Measurements from ENCODE around the gene ZDHHC17.
"Not testable (repeated sequence)": the region's sequence is repeated elsewhere in the genome, so short reads cannot be mapped to it uniquely, and the experiment has no call there.

Gene ZDHHC17

DNA sequence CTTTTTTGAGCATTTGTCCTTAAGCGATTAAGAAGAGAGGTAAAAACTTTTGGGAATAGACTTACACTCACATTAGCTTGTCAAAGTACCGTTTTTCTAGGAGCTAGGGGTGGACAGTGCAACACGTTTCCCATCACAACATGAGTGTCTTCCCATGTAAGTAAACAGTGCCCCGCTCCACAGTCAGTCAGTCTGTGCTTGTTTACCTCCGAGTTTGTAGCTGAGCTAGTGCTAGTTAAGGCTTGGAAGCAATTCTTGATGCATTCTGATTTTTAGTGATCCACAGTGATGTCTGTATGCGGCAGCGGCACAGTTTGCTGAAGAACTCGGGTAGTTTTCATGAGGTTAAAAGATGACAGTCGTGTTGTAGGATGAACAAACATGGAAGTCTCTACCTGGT lies 941 bp downstream of the ZDHHC17 start:
- Histone ChIP-seq H3K36me3 (peaks cover 0 to 24% (median 6%) of the 10 kb centered on the region in 11 experiments; a peak in 10 of 22 replicates), H4K20me1 (peaks cover 6 to 54% (median 49%) of the 10 kb centered on the region in 11 experiments; a peak in 16 of 22 replicates), H3K4me3 (peak overlapping the region; percentile 69 to 91 (median 84)), H3K4me2 (peak overlapping the region; percentile 80 to 96 (median 92)), H3K27me3 (no peaks in the 10 kb centered on the region), H3K9ac (peak overlapping the region; percentile 93 to 98 (median 97)), H3K27ac (peak overlapping the region; percentile 92 to 98 (median 97)), H3K9me3 (replicated peaks in 1 of 11) (peaks cover 0 to under 1% (median 0%) of the 10 kb centered on the region in 11 experiments; a peak in 1 of 22 replicates), H3K4me1 (peaks cover 28 to 57% (median 46%) of the 10 kb centered on the region in 10 experiments)
- no peak for TF ChIP-seq Cebpa-rat (IDR thresholded peaks at IDR 0.05)

DNA sequence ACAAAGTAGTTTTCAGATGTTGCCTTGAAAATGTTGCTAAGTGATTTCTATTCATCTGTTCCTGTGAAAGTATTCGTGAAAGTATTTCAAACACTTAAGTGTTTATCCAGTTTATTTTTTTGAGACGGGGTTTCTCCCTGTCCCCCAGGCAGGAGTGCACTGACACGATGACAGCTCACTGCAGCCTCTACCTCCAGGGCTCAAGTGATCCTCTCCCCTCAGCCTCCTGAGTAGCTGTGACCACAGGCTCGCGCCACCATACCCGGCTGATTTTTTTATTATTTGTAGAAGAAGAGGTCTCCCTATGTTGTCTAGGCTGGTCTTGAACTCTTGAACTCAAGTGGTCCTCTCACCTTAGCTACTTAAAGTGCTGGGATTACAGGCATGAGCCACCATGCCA lies 1.7 kb downstream of the ZDHHC17 start:
- peak overlapping the region; percentile 93 to 98 (median 97); a peak in 16 of 22 replicates for H3K9ac ChIP-seq
- H3K27me3 ChIP-seq = no peaks in the 10 kb centered on the region
- TF ChIP-seq Cebpa-rat (IDR thresholded peaks at IDR 0.05) = no peak
- H3K4me3 ChIP-seq = peak overlapping the region; percentile 69 to 91 (median 84); a peak in 18 of 20 replicates
- peaks cover 28 to 58% (median 47%) of the 10 kb centered on the region in 10 experiments for H3K4me1 ChIP-seq
- H4K20me1 ChIP-seq = peaks cover 13 to 62% (median 57%) of the 10 kb centered on the region in 11 experiments; a peak in 17 of 22 replicates
- peaks cover 0 to 24% (median 6%) of the 10 kb centered on the region in 11 experiments; a peak in 10 of 22 replicates for H3K36me3 ChIP-seq
- H3K9me3 ChIP-seq (replicated peaks in 1 of 11) = no peaks in the 10 kb centered on the region
- peak overlapping the region in 3 of 11 experiments; percentile 93 to 97 (median 96); a peak in 4 of 22 replicates for H3K27ac ChIP-seq
- H3K4me2 ChIP-seq = peak overlapping the region; percentile 80 to 96 (median 92)

- H3K4me3 ChIP-seq = peak overlapping the region in 1 of 10 experiments; percentile 85; a peak in 5 of 20 replicates
- peaks cover 28 to 64% (median 48%) of the 10 kb centered on the region in 10 experiments for H3K4me1 ChIP-seq
- H3K4me2 ChIP-seq = peak overlapping the region; percentile 80 to 96 (median 92)
- no peak for TF ChIP-seq Cebpa-rat (IDR thresholded peaks at IDR 0.05)
- no peak overlapping the region for H3K27ac ChIP-seq
- 0 out of 22 replicates have a peak overlapping the region, but pooled peaks of 1 of the 11 experiments have one; percentile 96 for H3K9ac ChIP-seq
- H4K20me1 ChIP-seq = peaks cover 14 to 67% (median 62%) of the 10 kb centered on the region in 11 experiments; a peak in 17 of 22 replicates
- no peaks in the 10 kb centered on the region for H3K9me3 ChIP-seq (replicated peaks in 1 of 11)
- H3K36me3 ChIP-seq = peaks cover 0 to 24% (median 6%) of the 10 kb centered on the region in 11 experiments; a peak in 10 of 22 replicates
- no peaks in the 10 kb centered on the region for H3K27me3 ChIP-seq
These were observed 2.2 kb downstream of the ZDHHC17 start for GRCh38 chr12:76766161-76766560.

DNA sequence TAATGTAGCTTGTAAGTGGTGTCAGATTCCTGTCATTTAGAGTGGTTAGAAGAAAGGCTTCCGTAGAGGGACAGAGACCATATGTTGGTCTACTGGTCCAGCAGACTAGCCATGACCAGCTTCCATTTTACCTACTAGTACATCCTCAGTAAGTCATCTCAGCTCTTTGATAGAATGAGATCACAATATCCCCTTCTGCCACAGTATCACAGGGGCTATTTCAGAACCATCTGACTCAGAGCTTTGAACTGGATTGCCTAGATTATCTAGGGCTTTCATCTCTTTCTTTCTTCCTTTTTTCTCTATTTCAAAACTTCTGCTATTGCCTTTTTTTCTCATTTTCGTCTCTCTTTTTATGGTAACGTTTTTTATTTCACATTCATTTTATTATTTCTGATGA lies 4.7 kb downstream of the ZDHHC17 start:
- peaks cover 19 to 63% (median 38%) of the 10 kb centered on the region in 10 experiments for H3K4me1 ChIP-seq
- peak overlapping the region in 1 of 11 experiments; percentile 2; a peak in 1 of 22 replicates for H3K27ac ChIP-seq
- peaks cover 0 to 41% (median 15%) of the 10 kb centered on the region in 11 experiments; a peak in 17 of 22 replicates for H3K36me3 ChIP-seq
- no peak overlapping the region for H3K4me3 ChIP-seq
- H4K20me1 ChIP-seq = peaks cover 19 to 92% (median 86%) of the 10 kb centered on the region in 11 experiments; a peak in 18 of 22 replicates
- no peaks in the 10 kb centered on the region for H3K9me3 ChIP-seq (replicated peaks in 1 of 11)
- H3K4me2 ChIP-seq = peak overlapping the region in 7 of 11 experiments; percentile 3 to 96 (median 88); a peak in 11 of 22 replicates
- TF ChIP-seq Cebpa-rat (IDR thresholded peaks at IDR 0.05) = no peak
- H3K27me3 ChIP-seq = no peaks in the 10 kb centered on the region
- H3K9ac ChIP-seq = no peak overlapping the region; a peak in 1 of 22 replicates

DNA sequence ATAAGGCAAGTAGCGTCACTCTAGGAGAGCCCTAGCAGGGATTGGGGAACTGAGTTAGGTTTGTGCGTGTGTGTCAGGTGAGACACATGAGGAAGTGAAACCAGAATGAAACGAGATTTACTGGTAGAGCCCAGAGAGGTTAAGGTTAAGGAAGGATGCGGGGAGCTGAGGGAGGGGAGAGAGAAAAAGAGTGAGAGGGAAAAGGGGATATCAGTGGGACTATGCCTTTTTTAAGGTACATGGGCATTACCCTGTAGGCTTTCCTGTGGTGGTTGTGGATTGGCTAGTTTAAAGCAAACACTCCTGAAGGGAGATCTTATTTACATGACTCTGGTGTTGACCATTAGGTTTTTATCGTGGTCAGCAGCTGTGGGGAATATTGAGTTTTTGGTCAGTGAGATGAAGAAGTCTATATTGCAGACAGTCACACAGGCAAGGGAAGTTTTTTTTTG lies 13.9 kb downstream of the ZDHHC17 start:
- Histone ChIP-seq H3K4me3 (no peak overlapping the region), H3K9me3 (replicated peaks in 1 of 11) (peaks cover 39 to 49% (median 47%) of the 10 kb centered on the region in 11 experiments), H4K20me1 (peaks cover 7 to 98% (median 58%) of the 10 kb centered on the region in 11 experiments; a peak in 19 of 22 replicates), H3K4me2 (peak overlapping the region in 10 of 11 experiments; percentile 14 to 57 (median 31); a peak in 14 of 22 replicates), H3K27me3 (no peaks in the 10 kb centered on the region), H3K4me1 (peaks cover 8 to 31% (median 19%) of the 10 kb centered on the region in 10 experiments), H3K27ac (no peak overlapping the region), H3K9ac (no peak overlapping the region), H3K36me3 (peaks cover 21 to 62% (median 40%) of the 10 kb centered on the region in 11 experiments)
- no peak for TF ChIP-seq Cebpa-rat (IDR thresholded peaks at IDR 0.05)

GRCh38 chr12:76778364-76778763 lies 14.4 kb downstream of the ZDHHC17 start:
- peaks cover 45 to 55% (median 53%) of the 10 kb centered on the region in 11 experiments for H3K9me3 ChIP-seq (replicated peaks in 1 of 11)
- H4K20me1 ChIP-seq = peaks cover 7 to 98% (median 53%) of the 10 kb centered on the region in 11 experiments; a peak in 19 of 22 replicates
- H3K27me3 ChIP-seq = no peaks in the 10 kb centered on the region
- peaks cover 22 to 62% (median 46%) of the 10 kb centered on the region in 11 experiments for H3K36me3 ChIP-seq
- TF ChIP-seq Cebpa-rat (IDR thresholded peaks at IDR 0.05) = no peak
- peaks cover 12 to 36% (median 24%) of the 10 kb centered on the region in 10 experiments for H3K4me1 ChIP-seq
- H3K9ac ChIP-seq = no peak overlapping the region
- no peak overlapping the region for H3K27ac ChIP-seq
- no peak overlapping the region for H3K4me3 ChIP-seq
- peak overlapping the region in 3 of 11 experiments; percentile 25 to 57 (median 37); a peak in 3 of 22 replicates for H3K4me2 ChIP-seq

- not testable (repeated sequence) for H3K9ac ChIP-seq, H3K4me2 ChIP-seq, H3K27ac ChIP-seq, H3K27me3 ChIP-seq, H3K4me3 ChIP-seq
- peaks cover 53 to 64% (median 59%) of the 10 kb centered on the region in 11 experiments for H3K9me3 ChIP-seq (replicated peaks in 1 of 11)
- peaks cover 28 to 70% (median 49%) of the 10 kb centered on the region in 11 experiments for H3K36me3 ChIP-seq
- H3K4me1 ChIP-seq = peaks cover 12 to 37% (median 24%) of the 10 kb centered on the region in 10 experiments
- peaks cover 7 to 97% (median 43%) of the 10 kb centered on the region in 11 experiments; a peak in 19 of 22 replicates for H4K20me1 ChIP-seq
These were observed 15.4 kb downstream of the ZDHHC17 start for GRCh38 chr12:76779310-76779709.

DNA sequence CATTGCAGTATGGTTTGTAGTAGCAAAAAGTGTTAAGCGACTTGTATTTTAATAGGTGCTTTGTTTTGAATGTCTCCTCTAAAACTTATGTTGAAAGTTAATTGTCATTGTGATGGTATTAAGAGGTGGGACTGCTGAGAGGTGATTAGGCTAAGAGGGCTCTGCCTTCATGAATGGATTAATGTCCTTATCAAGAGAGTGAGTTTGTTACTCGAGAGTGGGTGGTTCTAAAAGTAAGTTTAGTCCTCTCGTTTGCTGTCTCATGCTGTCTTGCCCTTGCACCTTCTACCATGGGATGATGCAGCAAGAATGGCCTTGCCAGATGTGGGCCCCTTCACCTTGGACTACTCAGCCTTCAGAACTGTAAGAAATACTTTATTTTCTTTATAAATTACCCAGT lies 17.4 kb downstream of the ZDHHC17 start:
- peaks cover 28 to 83% (median 50%) of the 10 kb centered on the region in 11 experiments for H3K36me3 ChIP-seq
- H4K20me1 ChIP-seq = peaks cover 5 to 97% (median 34%) of the 10 kb centered on the region in 11 experiments; a peak in 15 of 22 replicates
- no peak overlapping the region for H3K4me2 ChIP-seq
- H3K4me1 ChIP-seq = peaks cover 20 to 48% (median 33%) of the 10 kb centered on the region in 10 experiments
- no peak overlapping the region for H3K27ac ChIP-seq
- H3K4me3 ChIP-seq = no peak overlapping the region
- no peaks in the 10 kb centered on the region for H3K27me3 ChIP-seq
- no peak for TF ChIP-seq Cebpa-rat (IDR thresholded peaks at IDR 0.05)
- H3K9me3 ChIP-seq (replicated peaks in 1 of 11) = peaks cover 55 to 74% (median 61%) of the 10 kb centered on the region in 11 experiments
- H3K9ac ChIP-seq = no peak overlapping the region

- H3K9ac ChIP-seq = no peak overlapping the region
- H4K20me1 ChIP-seq = peaks cover 3 to 97% (median 30%) of the 10 kb centered on the region in 11 experiments; a peak in 15 of 22 replicates
- peak overlapping the region in 2 of 11 experiments; percentile 5 to 12; a peak in 2 of 22 replicates for H3K27ac ChIP-seq
- 0 out of 20 replicates have a peak overlapping the region, but pooled peaks of 2 of the 10 experiments have one; percentile 9 to 19 for H3K4me3 ChIP-seq
- peaks cover 28 to 81% (median 50%) of the 10 kb centered on the region in 11 experiments for H3K36me3 ChIP-seq
- TF ChIP-seq Cebpa-rat (IDR thresholded peaks at IDR 0.05) = no peak
- H3K4me2 ChIP-seq = peak overlapping the region in 5 of 11 experiments; percentile 1 to 50 (median 25); a peak in 6 of 22 replicates
- H3K9me3 ChIP-seq (replicated peaks in 1 of 11) = peaks cover 55 to 80% (median 66%) of the 10 kb centered on the region in 11 experiments
- no peaks in the 10 kb centered on the region for H3K27me3 ChIP-seq
- H3K4me1 ChIP-seq = peaks cover 21 to 49% (median 34%) of the 10 kb centered on the region in 10 experiments
These were observed 18.6 kb downstream of the ZDHHC17 start for GRCh38 chr12:76782526-76782925.
